HepG2 (cell line): ENCODE results near the gene AMDHD1. TPM values are rescaled to one million over a fixed set of nuclear protein-coding genes. Genes with fewer than 3 reads are reported as not detected.

Source experiments
- ARHGAP35 ChIP-seq: sonication (generic); formaldehyde crosslinking; IDR thresholded peaks from 2 replicates; pipeline ENCODE4 v1.9.0; 2022; ENCODE audit warnings: mild to moderate bottlenecking, inconsistent platforms, moderate library complexity, missing genetic modification reagents, borderline replicate concordance
- ATF2 ChIP-seq: sonication (generic); formaldehyde crosslinking; IDR thresholded peaks from 2 replicates; pipeline ENCODE4 v1.4.0; 2020; ENCODE audit warnings: missing genetic modification reagents
- BORCS8-MEF2B ChIP-seq: sonication (generic); formaldehyde crosslinking; IDR thresholded peaks from 2 replicates; pipeline ENCODE4 v1.8.0; 2022; ENCODE audit warnings: mild to moderate bottlenecking, missing genetic modification reagents
- BRD4 ChIP-seq: sonication (generic); formaldehyde crosslinking; IDR thresholded peaks from 2 replicates; pipeline ENCODE4 v1.4.0; 2020; ENCODE audit warnings: missing genetic modification reagents
- CEBPB ChIP-seq: IDR thresholded peaks from 2 replicates; pipeline ENCODE4 v1.6.1; 2011; ENCODE audit warnings: low read depth, low read length, improper control_type of control experiment, borderline replicate concordance
- CREB3 ChIP-seq: sonication (generic); formaldehyde crosslinking; IDR thresholded peaks from 2 replicates; pipeline ENCODE4 v1.5.0; 2020; ENCODE audit warnings: missing genetic modification reagents
- DMAP1 ChIP-seq: IDR thresholded peaks from 2 replicates; pipeline ENCODE4 v1.6.1; 2016
- FUBP1 ChIP-seq: sonication (generic); formaldehyde crosslinking; IDR thresholded peaks from 2 replicates; pipeline ENCODE4 v1.5.1; 2020; ENCODE audit warnings: missing genetic modification reagents, mild to moderate bottlenecking, borderline replicate concordance
- ISL2 ChIP-seq: sonication (generic); formaldehyde crosslinking; IDR thresholded peaks from 2 replicates; pipeline ENCODE4 v1.5.0; 2020; ENCODE audit warnings: missing genetic modification reagents
- NFIC ChIP-seq: IDR thresholded peaks from 2 replicates; pipeline ENCODE4 v1.6.1; 2012; ENCODE audit warnings: mild to moderate bottlenecking, low read length, inconsistent platforms
- SNAI1 ChIP-seq: sonication (generic); formaldehyde crosslinking; IDR thresholded peaks from 2 replicates; pipeline ENCODE4 v1.5.0; 2020; ENCODE audit warnings: mild to moderate bottlenecking, missing genetic modification reagents, borderline replicate concordance
- SRSF1 ChIP-seq: fragments of 200-400 bp; formaldehyde crosslinking; optimal IDR thresholded peaks from 2 replicates; pipeline ENCODE3; 2017; ENCODE audit warnings: mild to moderate bottlenecking, low read depth, low read length, moderate library complexity
- TFE3 ChIP-seq: IDR thresholded peaks from 2 replicates; pipeline ENCODE4 v1.6.1; 2016
- TRIM24 ChIP-seq: sonication (generic); formaldehyde crosslinking; IDR thresholded peaks from 2 replicates; pipeline ENCODE4 v1.8.0; 2022; ENCODE audit warnings: mild to moderate bottlenecking, missing genetic modification reagents
- WIZ ChIP-seq: sonication (generic); formaldehyde crosslinking; IDR thresholded peaks from 2 replicates; pipeline ENCODE4 v1.5.1; 2020; ENCODE audit warnings: mild to moderate bottlenecking, missing genetic modification reagents
- ZNF30 ChIP-seq: sonication (generic); formaldehyde crosslinking; IDR thresholded peaks from 2 replicates; pipeline ENCODE4 v1.5.0; 2020; ENCODE audit warnings: mild to moderate bottlenecking, missing genetic modification reagents
- ZNF326 ChIP-seq: sonication (generic); formaldehyde crosslinking; IDR thresholded peaks from 2 replicates; pipeline ENCODE4 v1.4.0; 2020; ENCODE audit warnings: missing genetic modification reagents, borderline replicate concordance
- ZNF512B ChIP-seq: sonication (generic); formaldehyde crosslinking; IDR thresholded peaks from 2 replicates; pipeline ENCODE4 v1.5.1; 2020; ENCODE audit warnings: missing genetic modification reagents, mild to moderate bottlenecking, borderline replicate concordance
- ZNF7 ChIP-seq: IDR thresholded peaks from 2 replicates; pipeline ENCODE4 v1.6.1; 2016; ENCODE audit warnings: missing biosample characterization, missing genetic modification reagents
- ZNF709 ChIP-seq: sonication (generic); formaldehyde crosslinking; IDR thresholded peaks from 2 replicates; pipeline ENCODE4 v1.5.0; 2020; ENCODE audit warnings: mild to moderate bottlenecking, missing genetic modification reagents
- ZNF839 ChIP-seq: sonication (generic); formaldehyde crosslinking; IDR thresholded peaks from 2 replicates; pipeline ENCODE4 v1.4.0; 2020; ENCODE audit warnings: missing genetic modification reagents, mild to moderate bottlenecking, borderline replicate concordance
- ZNF850 ChIP-seq: sonication (generic); formaldehyde crosslinking; conservative IDR thresholded peaks from 2 replicates; pipeline ENCODE4 v1.9.0; 2021; ENCODE audit warnings: mild to moderate bottlenecking, missing genetic modification reagents
- polyA plus RNA-seq, 8 experiments: library from polyadenylated mRNA; depleted of rRNA in 3 of 8; stranded (reverse) in 7 of 8; unstranded in 1 of 8; fragments of >200 nt; fragmentation: Illumina TruSeq in 4 of 8; extraction: Trizol in 4 of 8; gene quantifications; 2 replicates each; pipeline versions ENCODE4 v1.2.1 to v1.2.3, GENCODE V29; 2011 to 2016; ENCODE audit warnings: low read depth in 4 of 8, missing spikeins in 1 of 8, mixed read lengths in 1 of 8; ENCODE audit not compliant: insufficient read depth in 1 of 8
- total RNA-seq, 5 experiments: library from RNA; depleted of rRNA; stranded (reverse); fragments of >200 nt; fragmentation: Illumina TruSeq; extraction: Trizol; gene quantifications; 2 replicates each; pipeline ENCODE4 v1.2.3, GENCODE V29; 2016; ENCODE audit warnings: low read depth in 1 of 5

Gene AMDHD1
- total and polyA plus RNA-seq, 2 of the 13 experiments (the other 11 are each of a cell fraction or from before 2014, with no cell fraction given), result 6.5 to 29.6 TPM

GRCh38 chr12:95996034-95996658 is 53.0 kb downstream of the AMDHD1 start, which contains the start of gene HAL (continued):
- no peak for TF ChIP-seq ZNF839 (CRISPR knock-in tag)
- 0 out of 2 replicates have a peak, but pooled peaks have one; percentile 44 for TF ChIP-seq ZNF30
- TF ChIP-seq SRSF1, result no peak
- TF ChIP-seq TFE3, result peak; percentile 96
- 0 out of 2 replicates have a peak, but pooled peaks have one; percentile 7 for TF ChIP-seq WIZ (CRISPR knock-in tag)
- no peak; the same call in 1 of the 2 replicates for TF ChIP-seq ZNF850 (CRISPR knock-in tag)
- no peak for TF ChIP-seq FUBP1 (CRISPR knock-in tag)
- no peak for TF ChIP-seq ZNF7 (CRISPR knock-in tag)
- TF ChIP-seq TRIM24 (CRISPR knock-in tag), result peak; percentile 91
- peak; percentile 29; the same call in 1 of the 2 replicates for TF ChIP-seq ZNF709
- peak; percentile 100 for TF ChIP-seq CEBPB
- TF ChIP-seq ISL2 (CRISPR knock-in tag), result peak; percentile 97
- TF ChIP-seq SNAI1 (CRISPR knock-in tag), result no peak
- TF ChIP-seq BORCS8-MEF2B (CRISPR knock-in tag), result peak; percentile 92
- no peak for TF ChIP-seq BRD4 (CRISPR knock-in tag)
- no peak; the same call in 1 of the 2 replicates for TF ChIP-seq ARHGAP35
- TF ChIP-seq ATF2, result peak; percentile 96
- peak; percentile 81; the same call in 1 of the 2 replicates for TF ChIP-seq ZNF512B (CRISPR knock-in tag)
- no peak for TF ChIP-seq CREB3
- no peak for TF ChIP-seq DMAP1
- peak; percentile 95 for TF ChIP-seq NFIC
- no peak for TF ChIP-seq ZNF326 (CRISPR knock-in tag)
